Peyer's patch (tissue), 4 donors: Measurements from ENCODE around the gene PSD2. TPM values are rescaled to one million over a fixed set of nuclear protein-coding genes. Genes with fewer than 3 reads are reported as not detected.
"Not testable (repeated sequence)": the region's sequence is repeated elsewhere in the genome, so short reads cannot be mapped to it uniquely, and the experiment has no call there.

ENCODE experiments used
- DNase-seq, 3 donors: peaks; one replicate each; pipeline ENCODE4 v3.0.0-alpha.2; 2017 to 2019
- H3K27ac ChIP-seq, 4 donors: fragments of 200-600 bp; sonication (generic); one replicate each; pipeline ENCODE4 v1.5.1; 2016 to 2019
- H3K27me3 ChIP-seq, 2 donors: fragments of 200-600 bp; sonication (generic); one replicate each; pipeline ENCODE4 v1.5.1; 2019
- H3K36me3 ChIP-seq, 3 donors: fragments of 200-600 bp; sonication (generic); one replicate each; pipeline ENCODE4 v1.5.1; 2016 to 2019
- H3K4me1 ChIP-seq, 4 donors: fragments of 200-600 bp; sonication (generic); one replicate each; pipeline ENCODE4 v1.5.1; 2016 to 2019
- H3K4me3 ChIP-seq, 4 donors: fragments of 200-600 bp; sonication (generic); 1 replicate in 3 of 4; 2 replicates in 1 of 4; pipeline ENCODE4 v1.5.1; 2016 to 2019; ENCODE audit warnings: mild to moderate bottlenecking in 1 of 4
- H3K9me3 ChIP-seq, 4 donors: fragments of 200-600 bp; sonication (generic); one replicate each; pipeline ENCODE4 v1.5.1; 2016 to 2019; ENCODE audit warnings: mild to moderate bottlenecking in 1 of 4
- CTCF ChIP-seq, 6 experiments: fragments of 450-650 bp in 4 of 6; fragments of 200-600 bp in 2 of 6; sonication (generic) in 1 of 6; IDR thresholded peaks; one replicate each; pipeline ENCODE4 v1.5.1; 2017 to 2019; ENCODE audit warnings: antibody characterized with exemption in 6 of 6, mild to moderate bottlenecking in 3 of 6, moderate library complexity in 1 of 6
- POLR2A ChIP-seq, 2 donors: fragments of 450-650 bp; IDR thresholded peaks; one replicate each; pipeline ENCODE4 v1.5.1; 2017; ENCODE audit warnings: antibody characterized with exemption in 2 of 2, mild to moderate bottlenecking in 2 of 2, moderate library complexity in 2 of 2
- total RNA-seq, 4 donors: library from RNA; depleted of rRNA; stranded (reverse); fragments of >200 nt; gene quantifications; one replicate each; pipeline ENCODE4 v1.1.0, GENCODE V29; 2016

Gene PSD2
- total RNA-seq, 4 donors from 2014 or later, result not detected

GRCh38 chr5:139789116-139789844 is 6.3 kb upstream of the PSD2 start:
- Histone ChIP-seq H3K27ac (no peak overlapping the region), H3K4me3 (no peak overlapping the region), H3K4me1 (peaks cover 0 to 4% (median 0%) of the 10 kb centered on the region in 4 donors), H3K9me3 (no peaks in the 10 kb centered on the region), H3K36me3 (no peaks in the 10 kb centered on the region), H3K27me3 (peaks cover 0 to under 1% of the 10 kb centered on the region in 2 donors)
- DNase-seq, result no peak
- TF ChIP-seq POLR2A (IDR thresholded peaks at IDR 0.05) (no peak), CTCF (IDR thresholded peaks at IDR 0.05) (no peak)

- H3K4me3 ChIP-seq, result no peak overlapping the region
- H3K9me3 ChIP-seq, result no peaks in the 10 kb centered on the region
- H3K36me3 ChIP-seq, result no peaks in the 10 kb centered on the region
- no peak for DNase-seq
- no peak overlapping the region for H3K27ac ChIP-seq
- TF ChIP-seq POLR2A (IDR thresholded peaks at IDR 0.05) (no peak), CTCF (IDR thresholded peaks at IDR 0.05) (no peak)
- H3K4me1 ChIP-seq, result peaks cover 0 to 4% (median under 1%) of the 10 kb centered on the region in 4 donors
- H3K27me3 ChIP-seq, result peaks cover 0 to 4% of the 10 kb centered on the region in 2 donors
These were observed 5.8 kb upstream of the PSD2 start for GRCh38 chr5:139789845-139790189.

GRCh38 chr5:139792218-139792617 is 3.4 kb upstream of the PSD2 start:
- peaks cover 0 to 19% (median 8%) of the 10 kb centered on the region in 4 donors for H3K4me1 ChIP-seq
- TF ChIP-seq POLR2A (IDR thresholded peaks at IDR 0.05) (no peak), CTCF (IDR thresholded peaks at IDR 0.05) (no peak)
- no peak for DNase-seq
- H3K36me3 ChIP-seq, result no peaks in the 10 kb centered on the region
- H3K4me3 ChIP-seq, result no peak overlapping the region
- H3K27me3 ChIP-seq, result peaks cover 0 to 27% of the 10 kb centered on the region in 2 donors
- H3K9me3 ChIP-seq, result no peaks in the 10 kb centered on the region
- no peak overlapping the region for H3K27ac ChIP-seq

- Histone ChIP-seq H3K27me3 (peaks cover 0 to 29% of the 10 kb centered on the region in 2 donors), H3K4me1 (peaks cover 0 to 19% (median 8%) of the 10 kb centered on the region in 4 donors)
- DNase-seq, H3K36me3 ChIP-seq, H3K4me3 ChIP-seq, H3K27ac ChIP-seq, H3K9me3 ChIP-seq: not testable (repeated sequence)
These were observed 3.0 kb upstream of the PSD2 start for GRCh38 chr5:139792655-139793054.

- peaks cover 0 to 33% of the 10 kb centered on the region in 2 donors for H3K27me3 ChIP-seq
- H3K36me3 ChIP-seq, result no peaks in the 10 kb centered on the region
- no peak overlapping the region for H3K4me3 ChIP-seq
- H3K9me3 ChIP-seq, result no peaks in the 10 kb centered on the region
- peaks cover 0 to 16% (median 7%) of the 10 kb centered on the region in 4 donors for H3K4me1 ChIP-seq
- TF ChIP-seq CTCF (IDR thresholded peaks at IDR 0.05) (no peak), POLR2A (IDR thresholded peaks at IDR 0.05) (no peak)
- no peak overlapping the region for H3K27ac ChIP-seq
- no peak for DNase-seq
These were observed 1.4 kb upstream of the PSD2 start for GRCh38 chr5:139794067-139794846.
